ENCODE measurements around the gene S100Z.

- TF ChIP-seq CTCF (IDR thresholded peaks at IDR 0.05) = no peak
- no peak for TF ChIP-seq EZH2 (IDR thresholded peaks at IDR 0.05)
- no peak for TF ChIP-seq EZH2phosphoT487 (IDR thresholded peaks at IDR 0.05)
These were observed 70.7 kb downstream of the S100Z start for GRCh38 chr5:76920491-76920890.
